Astrocyte of the spinal cord (primary cell): ENCODE measurements around the gene CEMP1.
A peak's percentile ranks its signal among the peaks of the same experiment; 100 is the strongest.

ENCODE experiments used
- DNase-seq: peaks from one replicate; pipeline ENCODE4 v3.0.0; 2011; ENCODE audit warnings: low read depth, low spot score
- H3K4me3 ChIP-seq: 2 replicates; pipeline ENCODE4 v1.5.1; 2011; ENCODE audit warnings: low read depth, mild to moderate bottlenecking, low read length, moderate library complexity
- in situ Hi-C: cut with HindIII; loops from 2 replicates; pipeline ENCODE4 v1.10.0; 2017; ENCODE audit warnings: low sequenced_read_pairs
- TF ChIP-seq, protein P1 (sequence below): IDR thresholded peaks from 2 replicates; pipeline ENCODE4 v1.5.1; 2012; ENCODE audit warnings: low read depth, mild to moderate bottlenecking, low read length, inconsistent platforms

CEMP1 gene

DNA sequence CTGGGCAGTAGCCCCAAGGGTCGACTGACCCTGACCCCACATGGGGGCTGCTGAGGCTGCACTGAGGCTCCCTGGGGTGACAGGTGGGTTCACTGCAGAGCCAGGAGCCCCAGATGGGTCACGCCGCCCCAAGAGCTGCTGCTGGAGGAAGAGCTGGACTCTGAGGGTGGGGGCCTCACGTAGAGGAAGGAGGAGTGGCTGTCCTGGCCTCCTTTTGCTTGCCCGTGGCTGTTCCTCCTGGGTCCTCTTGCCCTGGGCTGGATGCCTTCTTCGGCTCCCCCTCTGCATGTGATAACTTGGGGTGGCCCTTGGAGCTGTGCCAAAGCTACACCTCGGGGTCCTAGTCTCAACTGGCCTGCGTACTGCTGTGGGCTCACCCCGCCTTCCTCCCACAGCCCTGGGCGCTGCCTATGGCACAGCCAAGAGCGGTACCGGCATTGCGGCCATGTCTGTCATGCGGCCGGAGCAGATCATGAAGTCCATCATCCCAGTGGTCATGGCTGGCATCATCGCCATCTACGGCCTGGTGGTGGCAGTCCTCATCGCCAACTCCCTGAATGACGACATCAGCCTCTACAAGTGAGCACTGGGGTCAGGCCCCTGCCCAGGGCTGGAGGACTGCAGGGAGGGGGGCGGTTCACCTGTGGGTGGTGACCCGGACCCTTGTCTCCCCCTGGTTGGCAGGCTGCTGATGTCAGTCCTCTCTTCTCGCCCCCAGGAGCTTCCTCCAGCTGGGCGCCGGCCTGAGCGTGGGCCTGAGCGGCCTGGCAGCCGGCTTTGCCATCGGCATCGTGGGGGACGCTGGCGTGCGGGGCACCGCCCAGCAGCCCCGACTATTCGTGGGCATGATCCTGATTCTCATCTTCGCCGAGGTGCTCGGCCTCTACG lies 12.1 kb downstream of the CEMP1 start:
- H3K4me3 ChIP-seq: no peak overlapping the region
- in situ Hi-C loops: no loop called here
- TF ChIP-seq, protein P1, sequence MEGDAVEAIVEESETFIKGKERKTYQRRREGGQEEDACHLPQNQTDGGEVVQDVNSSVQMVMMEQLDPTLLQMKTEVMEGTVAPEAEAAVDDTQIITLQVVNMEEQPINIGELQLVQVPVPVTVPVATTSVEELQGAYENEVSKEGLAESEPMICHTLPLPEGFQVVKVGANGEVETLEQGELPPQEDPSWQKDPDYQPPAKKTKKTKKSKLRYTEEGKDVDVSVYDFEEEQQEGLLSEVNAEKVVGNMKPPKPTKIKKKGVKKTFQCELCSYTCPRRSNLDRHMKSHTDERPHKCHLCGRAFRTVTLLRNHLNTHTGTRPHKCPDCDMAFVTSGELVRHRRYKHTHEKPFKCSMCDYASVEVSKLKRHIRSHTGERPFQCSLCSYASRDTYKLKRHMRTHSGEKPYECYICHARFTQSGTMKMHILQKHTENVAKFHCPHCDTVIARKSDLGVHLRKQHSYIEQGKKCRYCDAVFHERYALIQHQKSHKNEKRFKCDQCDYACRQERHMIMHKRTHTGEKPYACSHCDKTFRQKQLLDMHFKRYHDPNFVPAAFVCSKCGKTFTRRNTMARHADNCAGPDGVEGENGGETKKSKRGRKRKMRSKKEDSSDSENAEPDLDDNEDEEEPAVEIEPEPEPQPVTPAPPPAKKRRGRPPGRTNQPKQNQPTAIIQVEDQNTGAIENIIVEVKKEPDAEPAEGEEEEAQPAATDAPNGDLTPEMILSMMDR: no peak
- no peak for DNase-seq

DNA sequence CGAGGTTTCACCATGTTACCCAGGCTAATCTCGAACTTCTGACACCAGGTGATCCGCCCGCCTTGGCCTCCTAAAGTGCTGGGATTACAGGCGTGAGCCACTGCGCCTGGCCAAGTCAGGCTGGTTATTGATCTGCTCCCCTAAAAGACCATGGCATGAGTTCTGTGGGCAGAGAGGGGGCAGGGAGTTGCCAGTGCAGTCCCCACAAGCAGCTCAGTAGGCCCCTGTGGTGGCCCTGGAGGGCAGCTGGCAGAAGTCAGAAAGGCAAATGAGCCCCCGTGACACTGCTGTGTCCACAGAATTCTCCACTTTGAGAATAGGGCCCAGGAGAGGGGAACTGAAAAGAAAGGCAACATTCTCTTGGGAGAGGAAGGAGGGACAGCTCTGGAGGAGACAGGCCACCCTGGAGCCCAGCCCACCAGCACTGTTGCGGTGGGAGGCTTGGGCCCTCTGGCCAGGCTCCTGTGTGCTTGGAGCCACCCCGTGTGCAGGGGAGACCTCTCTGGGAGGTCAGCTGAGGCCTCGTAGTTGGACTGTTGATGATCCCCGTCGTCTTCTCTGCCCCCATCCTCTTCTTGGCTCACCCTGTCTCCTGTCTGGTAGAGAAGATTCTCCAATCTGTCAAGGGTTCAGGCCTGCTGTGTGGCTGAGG lies 13.1 kb downstream of the CEMP1 start:
- H3K4me3 ChIP-seq: no peak overlapping the region
- TF ChIP-seq, protein P1: no peak

DNA sequence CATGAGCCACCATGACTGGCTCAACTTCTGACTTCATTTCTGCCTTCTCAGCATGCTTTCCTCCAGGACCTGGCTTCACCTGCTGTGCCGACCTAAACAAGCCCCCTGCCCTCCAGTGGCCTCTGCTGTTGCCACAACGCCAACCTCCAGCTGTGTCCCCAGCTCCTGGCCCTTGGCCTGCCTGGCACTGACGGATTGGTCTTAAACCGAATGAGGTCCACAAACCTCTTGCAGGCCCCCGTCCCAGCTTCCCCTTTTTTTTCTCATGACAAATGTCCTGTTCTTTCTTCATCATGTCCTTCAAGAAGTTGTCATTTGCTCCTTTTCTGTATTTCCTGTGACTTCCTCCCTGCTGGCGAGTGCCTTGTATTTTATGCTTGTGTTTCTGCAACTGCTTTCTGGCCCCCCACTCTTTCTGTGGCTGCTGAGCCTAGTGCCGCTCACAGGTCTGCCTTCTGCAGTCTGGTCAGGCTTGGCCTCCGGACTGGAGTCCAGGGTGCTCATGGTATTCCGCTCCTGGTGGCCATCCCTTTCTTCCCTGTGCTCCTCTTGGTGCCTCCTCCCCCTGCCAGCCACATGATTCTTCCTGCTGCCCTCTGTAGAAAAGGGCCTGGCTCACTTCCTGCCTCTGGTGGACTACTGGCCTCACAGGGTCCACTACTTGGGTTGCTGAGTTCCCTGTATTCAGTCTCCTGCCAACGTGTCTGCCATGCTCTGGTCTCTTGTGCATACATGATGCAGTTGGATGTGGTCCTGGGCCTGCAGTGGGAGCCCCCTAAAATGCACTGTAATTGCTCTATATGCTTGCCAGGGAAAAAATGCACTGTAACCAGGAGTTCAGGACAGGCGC lies 14.6 kb downstream of the CEMP1 start:
- in situ Hi-C loops: no loop called here
- no peak for DNase-seq
- TF ChIP-seq, protein P1: no peak
- no peak overlapping the region for H3K4me3 ChIP-seq

More for the DNA sequence above, 13.1 kb downstream of the CEMP1 start:
- in situ Hi-C loops: no loop called here
- no peak for DNase-seq

DNA sequence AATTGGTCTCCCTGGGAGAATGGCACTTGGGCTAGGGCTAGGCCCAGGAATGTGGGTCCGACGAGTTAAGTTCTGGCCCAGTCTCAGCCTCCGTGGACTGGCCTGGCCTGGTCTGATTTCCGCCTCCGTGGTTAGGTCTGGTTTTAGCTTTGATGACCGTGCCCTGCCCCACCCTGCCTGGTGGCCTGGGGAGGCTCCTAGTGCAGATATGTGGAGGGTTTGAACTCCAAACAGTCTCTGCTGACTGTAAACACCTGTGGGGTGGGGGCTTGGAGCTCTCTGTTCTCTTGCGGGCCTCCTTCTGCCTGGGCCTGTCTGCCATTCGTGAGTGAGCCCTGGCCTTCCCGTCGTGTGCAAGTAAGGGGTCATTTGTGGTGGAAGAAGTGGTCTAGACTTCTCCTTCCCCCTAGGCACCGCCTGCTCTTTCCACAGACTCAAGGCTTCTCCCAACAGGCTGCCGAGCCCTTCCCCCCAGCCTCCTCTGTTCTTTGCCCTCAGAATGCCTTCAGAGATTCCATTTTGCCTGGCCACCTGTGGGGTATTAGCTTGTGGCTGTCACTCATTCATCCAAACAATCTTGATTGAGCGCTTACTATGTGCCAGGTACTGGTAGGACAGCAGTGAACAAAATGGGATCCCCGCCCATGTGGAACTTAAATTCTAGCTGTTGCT lies 15.9 kb downstream of the CEMP1 start:
- in situ Hi-C loops: no loop called here
- no peak for DNase-seq
- H3K4me3 ChIP-seq: peak overlapping the region; percentile 90
- TF ChIP-seq, protein P1: no peak

DNA sequence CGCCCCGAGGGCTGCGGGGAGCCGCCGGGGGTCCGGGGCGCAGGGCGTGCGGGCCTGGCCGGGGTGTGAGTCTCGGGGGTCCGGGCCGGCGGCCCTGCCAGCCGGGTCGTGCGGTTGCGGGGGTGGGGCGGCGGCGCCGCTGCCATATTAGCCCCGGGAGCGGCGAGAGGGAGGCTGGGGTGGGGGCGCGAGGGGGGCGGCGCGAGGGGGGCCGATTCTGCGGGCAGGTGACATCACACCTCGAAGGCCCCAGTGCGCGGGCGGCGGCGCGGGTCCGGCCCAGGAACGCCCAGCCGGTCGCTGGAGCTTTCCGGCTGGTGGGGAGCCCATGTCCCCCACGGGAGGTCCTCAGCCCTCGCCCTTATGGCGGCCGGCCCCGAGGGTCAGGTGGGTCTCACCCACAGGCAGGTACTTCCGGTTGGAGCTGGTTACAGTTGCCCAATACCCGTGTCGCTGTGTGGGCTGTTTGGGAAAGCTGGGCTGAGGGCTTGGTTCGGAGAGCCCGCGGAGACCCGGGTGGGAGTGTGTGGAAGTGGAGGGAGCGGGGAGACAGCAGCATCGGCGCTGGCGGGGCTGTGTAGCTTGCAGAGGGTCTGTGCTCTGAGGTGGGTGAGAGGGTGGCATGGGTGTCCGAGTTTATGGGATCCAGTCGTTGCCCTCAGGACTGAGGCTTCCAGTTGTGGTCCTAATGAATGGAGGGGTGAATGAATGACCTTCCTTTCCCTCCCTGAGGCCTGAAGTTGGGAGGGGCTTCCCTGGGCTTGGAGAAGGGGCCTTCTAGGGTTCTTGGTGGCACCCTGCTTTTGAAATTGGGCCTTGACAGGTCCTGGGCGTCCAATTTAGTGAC lies 16.7 kb downstream of the CEMP1 start:
- peak overlapping the region; percentile 90 for H3K4me3 ChIP-seq
- DNase-seq: no peak
- TF ChIP-seq, protein P1: no peak
- in situ Hi-C loops: no loop called here
